Left renal pelvis (tissue), 4 donors: ENCODE data around the gene SLC16A8. TPM values are rescaled to one million over a fixed set of nuclear protein-coding genes. Genes with fewer than 3 reads are reported as not detected.

Source experiments
- DNase-seq, 4 donors: peaks; one replicate each; pipeline ENCODE4 v3.0.0-alpha.2; 2013; ENCODE audit warnings: low read depth in 4 of 4, low spot score in 3 of 4
- polyA plus RNA-seq, 4 donors: library from polyadenylated mRNA; unstranded; fragments of 120-200 nt; gene quantifications; one replicate each; pipeline ENCODE4 v1.2.1, GENCODE V29; 2013; ENCODE audit not compliant: insufficient read length in 4 of 4

SLC16A8 gene
- polyA plus RNA-seq, 4 donors = 1.2 to 2.4 (median 2.3) TPM

DNA sequence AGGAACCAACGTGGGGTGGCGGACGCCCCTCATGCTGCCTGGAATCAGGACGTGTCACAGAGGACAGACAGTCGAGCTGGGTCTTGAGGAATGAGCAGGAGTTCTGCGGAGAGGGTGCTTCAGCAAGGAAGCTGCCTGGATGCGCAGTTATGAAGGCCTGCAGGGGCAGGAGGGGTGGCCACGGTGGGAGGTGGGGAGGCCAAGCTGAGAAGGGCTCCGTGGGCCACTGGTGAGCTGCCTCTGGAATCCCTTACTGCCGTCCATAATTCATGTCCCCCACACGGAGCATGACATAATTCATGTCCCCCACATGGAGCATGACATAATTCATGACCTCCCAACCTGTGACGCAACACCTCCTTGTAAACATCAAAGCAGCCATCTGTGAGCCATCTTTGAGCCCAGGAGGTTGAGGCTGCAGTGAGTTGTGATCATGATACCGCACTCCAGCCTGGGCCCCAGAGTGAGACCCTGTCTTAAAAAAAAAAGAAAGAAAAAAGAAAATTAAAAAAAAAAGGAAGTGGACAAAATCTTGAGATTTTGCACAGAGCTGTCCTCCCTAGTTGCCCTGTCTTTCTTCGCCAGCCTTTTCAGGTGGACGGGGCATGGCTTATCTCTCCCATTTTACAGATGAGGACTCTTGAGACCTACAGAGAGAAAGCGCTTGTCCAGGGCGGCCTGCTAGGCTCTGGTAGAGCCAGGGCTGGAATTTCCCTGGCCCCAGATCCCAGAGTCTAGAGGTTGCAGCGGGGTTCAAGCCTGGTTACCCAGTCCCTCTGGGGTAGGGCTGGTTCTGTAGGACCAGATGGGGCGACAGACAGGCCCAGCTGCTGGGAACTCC lies 51.1 kb downstream of the SLC16A8 start:
- DNase-seq = no peak

DNA sequence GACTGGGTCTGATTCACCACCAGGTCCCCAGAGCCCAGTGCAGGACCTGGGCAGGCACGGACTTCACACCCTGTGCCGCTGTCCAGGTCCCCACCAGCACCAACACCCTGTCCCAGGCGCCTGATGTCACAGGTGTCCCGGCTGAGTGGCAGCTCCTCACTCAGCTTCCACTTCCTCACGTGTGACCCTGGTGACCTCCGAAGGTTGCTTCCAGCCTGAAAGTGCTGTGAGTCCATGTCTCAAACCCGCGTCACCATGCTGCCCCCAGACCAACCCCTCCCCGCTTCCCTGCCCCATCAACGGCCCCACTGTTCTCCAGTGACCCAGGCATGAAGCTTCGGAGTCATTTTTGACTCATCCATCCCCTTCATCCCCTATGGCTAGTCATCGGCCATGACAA lies 52.5 kb downstream of the SLC16A8 start:
- DNase-seq = no peak

DNA sequence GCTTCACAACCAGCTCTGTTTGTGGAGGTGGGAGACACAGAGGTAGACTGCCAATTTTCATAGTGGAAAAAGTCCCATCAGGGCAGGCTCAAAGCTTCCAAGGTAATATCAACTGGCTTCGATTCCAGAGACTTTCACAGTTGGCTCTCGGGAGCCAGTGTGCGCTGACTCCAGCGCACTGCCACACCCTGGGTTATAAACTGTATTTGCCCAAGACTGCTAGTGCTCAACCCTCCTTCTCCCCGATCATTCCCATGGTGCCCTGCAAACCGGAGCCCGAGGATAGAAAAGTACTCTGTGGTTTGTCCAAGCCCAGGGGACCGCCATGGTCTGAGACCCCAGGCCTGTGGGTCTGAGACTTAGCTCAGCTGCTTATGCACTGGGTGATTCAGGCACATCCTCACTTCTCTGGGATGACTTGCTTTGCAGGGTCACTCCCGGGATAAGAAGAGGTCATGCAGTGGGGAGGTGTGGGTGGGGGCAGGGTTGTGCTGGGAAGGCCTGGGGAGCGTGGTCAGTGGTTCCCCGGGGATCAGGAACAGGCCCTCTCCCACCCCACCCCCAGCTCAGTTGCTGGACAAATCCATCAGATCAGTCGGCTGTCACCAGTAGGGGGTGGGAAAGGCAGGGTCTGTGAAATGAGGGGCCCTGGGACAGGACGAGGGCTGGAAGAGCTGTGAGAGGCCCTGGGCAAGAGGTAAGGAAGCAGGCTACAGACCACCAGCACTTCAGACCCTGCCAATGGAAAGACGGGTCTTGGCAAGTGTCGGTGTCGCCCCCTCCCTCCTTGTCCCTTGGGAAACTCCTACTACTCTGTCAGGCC lies 53.5 kb downstream of the SLC16A8 start:
- DNase-seq = no peak

DNA sequence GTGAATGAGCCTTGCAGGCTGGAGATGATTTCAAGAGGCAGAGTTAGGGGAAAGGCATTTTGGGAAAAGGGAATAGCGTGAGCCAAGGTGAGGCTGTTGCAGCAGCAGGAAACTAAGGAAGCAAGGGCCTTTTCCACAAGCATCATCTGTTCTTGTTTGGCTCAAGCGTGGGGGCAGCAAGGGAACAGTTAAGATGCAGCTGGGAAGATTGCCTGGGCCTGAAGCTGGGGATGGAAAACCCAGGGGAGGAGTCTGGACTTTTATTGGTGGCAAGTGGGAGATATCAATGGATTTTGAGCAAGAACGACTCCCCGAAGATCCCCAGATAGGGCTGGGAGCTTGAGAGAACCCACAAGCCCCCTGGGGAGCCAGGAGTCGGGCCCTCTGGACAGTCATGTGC lies 54.1 kb downstream of the SLC16A8 start:
- no peak for DNase-seq

DNA sequence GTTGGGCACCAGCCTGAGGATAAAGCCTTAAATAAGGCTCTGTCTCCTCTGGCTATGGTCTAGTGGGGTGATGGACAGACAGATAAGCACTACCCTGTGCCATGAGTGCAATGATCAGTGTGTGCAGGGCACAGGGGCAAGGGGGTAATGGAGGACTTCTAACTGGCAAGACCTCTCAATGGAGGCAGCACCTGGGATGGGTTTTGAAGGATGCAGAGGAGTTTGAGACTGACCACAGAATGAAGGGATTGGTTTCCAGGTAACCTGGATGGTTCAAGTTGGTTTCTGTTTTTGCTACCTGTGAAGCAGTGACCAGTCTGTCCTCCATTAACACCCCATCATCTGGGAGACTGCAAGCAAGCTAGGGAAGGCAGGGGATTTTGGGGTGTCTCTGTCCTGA lies 54.6 kb downstream of the SLC16A8 start:
- DNase-seq = no peak

DNA sequence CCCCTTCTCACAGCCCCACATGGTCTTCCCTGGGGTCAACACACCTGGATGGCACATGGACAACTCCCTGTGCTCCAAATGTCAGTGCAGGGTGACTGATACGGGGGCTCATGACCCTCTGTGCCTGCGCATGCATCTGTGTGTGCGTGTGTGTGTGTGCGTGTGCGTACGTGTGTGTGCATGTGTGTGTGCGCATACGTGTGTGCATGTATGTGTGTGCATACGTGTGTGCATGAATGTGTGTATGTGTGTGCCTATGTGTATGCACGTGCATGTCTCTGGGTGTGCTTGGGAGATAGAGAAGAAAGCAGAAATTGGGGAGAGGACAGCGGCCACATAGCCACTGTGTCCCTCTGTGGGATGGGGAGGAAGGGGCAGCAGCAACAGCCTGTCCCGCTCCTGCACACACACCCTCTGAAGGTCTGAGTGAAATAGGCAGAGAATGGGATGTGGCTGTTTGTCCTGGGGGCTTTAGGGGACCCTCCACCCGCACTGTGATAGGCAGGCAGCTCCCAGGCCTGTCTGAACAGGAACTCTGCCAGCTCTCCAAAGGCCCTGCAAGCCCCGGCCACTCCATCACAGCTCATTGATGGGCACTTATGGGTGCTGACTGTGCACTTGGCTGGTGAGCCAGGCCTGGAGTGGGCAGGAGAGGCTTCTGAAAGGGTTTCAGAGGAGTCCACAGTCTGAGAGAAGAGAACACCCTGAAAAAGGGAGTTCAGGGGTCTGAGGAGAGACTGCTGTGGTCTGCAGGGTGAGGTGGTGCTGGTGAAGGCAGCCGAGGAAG lies 55.4 kb downstream of the SLC16A8 start:
- DNase-seq = no peak

Other genes starting within 250 kb of the SLC16A8 start
- 10 to 100 TPM; 12.4 to 30.9 (median 25.6) TPM for gene ANKRD54, start 239.8 kb downstream of the SLC16A8 start, polyA plus RNA-seq
- gene EIF3L, start 234.8 kb downstream of the SLC16A8 start, polyA plus RNA-seq = 1,000 to 10,000 TPM in 2 of 4 donors, 100 to 1,000 TPM in 2; 927 to 1,098 (median 1,031) TPM
- gene MICALL1, start 177.9 kb downstream of the SLC16A8 start, polyA plus RNA-seq = 10 to 100 TPM; 17.4 to 28.2 (median 25.2) TPM
- gene C22orf23, start 130.6 kb downstream of the SLC16A8 start, polyA plus RNA-seq = 1 to 10 TPM; 4.2 to 7.0 (median 6.6) TPM
- gene POLR2F, start 130.5 kb downstream of the SLC16A8 start, polyA plus RNA-seq = 10 to 100 TPM; 47.9 to 74.8 (median 61.7) TPM
- gene SOX10, start 99.6 kb downstream of the SLC16A8 start, polyA plus RNA-seq = 1 to 10 TPM; 1.0 to 2.6 (median 1.9) TPM
- gene PICK1, start 26.8 kb downstream of the SLC16A8 start, polyA plus RNA-seq = 10 to 100 TPM; 23.0 to 44.9 (median 31.7) TPM
- 1 to 10 TPM; 1.3 to 8.4 (median 4.3) TPM for gene BAIAP2L2, start 26.5 kb upstream of the SLC16A8 start, polyA plus RNA-seq
- gene PLA2G6, start 97.6 kb upstream of the SLC16A8 start, polyA plus RNA-seq = 10 to 100 TPM; 29.6 to 66.9 (median 35.2) TPM
- gene MAFF, start 117.8 kb upstream of the SLC16A8 start, polyA plus RNA-seq = 1 to 10 TPM; 2.5 to 8.1 (median 3.8) TPM
- 10 to 100 TPM; 35.8 to 43.1 (median 42.5) TPM for gene TMEM184B, start 188.8 kb upstream of the SLC16A8 start, polyA plus RNA-seq
- gene CSNK1E, start 233.2 kb upstream of the SLC16A8 start, polyA plus RNA-seq = 100 to 1,000 TPM; 111 to 194 (median 133) TPM